Neural crest cell (in vitro differentiated cells): ENCODE results near the gene MSANTD3. TPM values are rescaled to one million over a fixed set of nuclear protein-coding genes. Genes with fewer than 3 reads are reported as not detected.

ENCODE experiments used
- DNase-seq: peaks from one replicate; pipeline ENCODE4 v3.0.0; 2021; ENCODE audit warnings: low read depth, mixed read lengths, low spot score
- H3K27ac Mint-ChIP-seq: one replicate; pipeline ENCODE4 v1.8.0; 2021; ENCODE audit warnings: mild to moderate bottlenecking, mixed read lengths; ENCODE audit not compliant: unreplicated experiment
- H3K27me3 Mint-ChIP-seq: 2 replicates; pipeline ENCODE4 v1.8.0; 2021; ENCODE audit warnings: low read depth, mild to moderate bottlenecking, mixed read lengths
- H3K36me3 Mint-ChIP-seq: 2 replicates; pipeline ENCODE4 v1.8.0; 2021; ENCODE audit warnings: low read depth, mild to moderate bottlenecking, mixed read lengths
- H3K4me1 Mint-ChIP-seq: 2 replicates; pipeline ENCODE4 v1.8.0; 2021; ENCODE audit warnings: mixed read lengths
- H3K4me3 Mint-ChIP-seq: one replicate; pipeline ENCODE4 v1.8.0; 2021; ENCODE audit warnings: mild to moderate bottlenecking, mixed read lengths
- H3K9me3 Mint-ChIP-seq: 2 replicates; pipeline ENCODE4 v1.8.0; 2021; ENCODE audit warnings: mixed read lengths
- total RNA-seq: library from RNA; stranded (reverse); gene quantifications from 2 replicates; pipeline ENCODE4 v1.2.1, GENCODE V29; 2021
- TF ChIP-seq, protein P1 (sequence below): fragments of 200-600 bp; sonication (generic); conservative IDR thresholded peaks from 2 replicates; pipeline ENCODE4 v1.5.0; 2021; ENCODE audit warnings: antibody characterized with exemption, mild to moderate bottlenecking

Gene MSANTD3
- total RNA-seq, 1 donor from 2014 or later, result 50.1 TPM

DNA sequence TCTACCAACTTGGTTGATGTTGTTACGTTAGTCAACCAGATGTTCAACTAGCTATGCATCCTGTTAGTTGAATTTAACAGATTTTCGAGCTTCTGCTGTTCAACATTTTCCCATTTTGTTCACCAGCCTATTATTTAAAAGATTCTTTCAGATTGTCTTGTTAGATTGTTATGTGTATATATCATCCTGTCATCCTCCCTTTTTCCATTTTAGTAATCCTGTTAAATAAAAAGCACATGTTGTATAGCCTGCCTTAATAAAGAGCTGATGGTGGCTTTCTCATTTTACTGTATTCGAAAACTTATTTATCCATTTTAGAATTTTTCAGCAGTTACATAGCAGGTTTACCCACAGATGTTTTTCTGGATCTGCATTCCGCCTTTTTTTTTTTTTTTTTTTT lies 50.3 kb downstream of the MSANTD3 start:
- peaks cover 24% of the 10 kb centered on the region for H3K36me3 Mint-ChIP-seq
- H3K27me3 Mint-ChIP-seq, result no peaks in the 10 kb centered on the region
- no peak for DNase-seq
- H3K9me3 Mint-ChIP-seq, result peaks cover 6% of the 10 kb centered on the region
- peaks cover 46% of the 10 kb centered on the region for H3K4me1 Mint-ChIP-seq
- TF ChIP-seq, protein P1, sequence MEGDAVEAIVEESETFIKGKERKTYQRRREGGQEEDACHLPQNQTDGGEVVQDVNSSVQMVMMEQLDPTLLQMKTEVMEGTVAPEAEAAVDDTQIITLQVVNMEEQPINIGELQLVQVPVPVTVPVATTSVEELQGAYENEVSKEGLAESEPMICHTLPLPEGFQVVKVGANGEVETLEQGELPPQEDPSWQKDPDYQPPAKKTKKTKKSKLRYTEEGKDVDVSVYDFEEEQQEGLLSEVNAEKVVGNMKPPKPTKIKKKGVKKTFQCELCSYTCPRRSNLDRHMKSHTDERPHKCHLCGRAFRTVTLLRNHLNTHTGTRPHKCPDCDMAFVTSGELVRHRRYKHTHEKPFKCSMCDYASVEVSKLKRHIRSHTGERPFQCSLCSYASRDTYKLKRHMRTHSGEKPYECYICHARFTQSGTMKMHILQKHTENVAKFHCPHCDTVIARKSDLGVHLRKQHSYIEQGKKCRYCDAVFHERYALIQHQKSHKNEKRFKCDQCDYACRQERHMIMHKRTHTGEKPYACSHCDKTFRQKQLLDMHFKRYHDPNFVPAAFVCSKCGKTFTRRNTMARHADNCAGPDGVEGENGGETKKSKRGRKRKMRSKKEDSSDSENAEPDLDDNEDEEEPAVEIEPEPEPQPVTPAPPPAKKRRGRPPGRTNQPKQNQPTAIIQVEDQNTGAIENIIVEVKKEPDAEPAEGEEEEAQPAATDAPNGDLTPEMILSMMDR, result no peak
- peak overlapping the region; percentile 78 for H3K4me3 Mint-ChIP-seq
- no peak overlapping the region for H3K27ac Mint-ChIP-seq

DNA sequence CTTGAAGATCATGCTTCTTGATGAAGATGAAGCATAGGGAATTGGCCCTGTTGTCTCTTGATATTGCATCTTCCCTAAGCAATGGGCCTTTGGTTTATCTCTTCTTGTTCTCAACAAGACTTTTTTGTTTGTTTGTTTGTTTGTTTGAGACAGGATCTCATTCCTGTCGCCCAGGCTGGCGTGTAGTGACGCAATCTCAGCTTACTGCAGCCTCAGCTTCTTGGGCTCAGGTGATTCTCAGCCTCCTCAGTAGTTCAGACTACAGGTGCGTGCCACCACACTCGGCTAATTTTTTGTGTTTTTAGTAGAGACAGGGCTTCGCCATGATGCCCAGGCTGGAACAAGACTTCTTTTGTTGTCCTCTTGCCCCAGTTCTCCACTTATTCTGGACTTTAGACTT lies 51.2 kb downstream of the MSANTD3 start:
- Mint-ChIP-seq H3K36me3 (peaks cover 28% of the 10 kb centered on the region), H3K4me3 (peak overlapping the region; percentile 50), H3K4me1 (peaks cover 48% of the 10 kb centered on the region), H3K27me3 (no peaks in the 10 kb centered on the region), H3K9me3 (peaks cover 6% of the 10 kb centered on the region), H3K27ac (no peak overlapping the region)
- no peak for DNase-seq
- TF ChIP-seq, protein P1, result no peak

DNA sequence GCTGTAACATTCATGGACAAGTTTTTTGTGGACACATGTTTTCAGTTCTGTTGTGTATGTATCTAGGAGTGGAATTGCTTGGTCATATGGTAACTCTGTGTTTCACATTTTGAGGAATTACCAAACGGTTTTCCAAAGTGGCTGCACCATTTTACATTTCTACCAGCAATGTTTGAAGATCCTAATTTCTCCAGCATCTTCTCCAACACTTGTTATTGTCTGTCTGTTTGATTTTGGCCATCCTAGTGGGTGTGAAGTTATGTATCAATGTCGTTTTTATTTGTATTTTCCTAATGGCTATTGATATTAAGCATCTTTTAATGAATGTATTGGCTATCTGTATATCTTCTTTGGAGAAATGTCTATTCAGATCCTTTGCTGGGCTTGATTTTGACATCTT lies 52.9 kb downstream of the MSANTD3 start:
- Mint-ChIP-seq H3K4me3 (no peak overlapping the region), H3K36me3 (peaks cover 29% of the 10 kb centered on the region), H3K9me3 (peaks cover 6% of the 10 kb centered on the region), H3K27me3 (no peaks in the 10 kb centered on the region), H3K4me1 (peaks cover 40% of the 10 kb centered on the region), H3K27ac (no peak overlapping the region)
- TF ChIP-seq, protein P1, result no peak
- DNase-seq, result no peak

DNA sequence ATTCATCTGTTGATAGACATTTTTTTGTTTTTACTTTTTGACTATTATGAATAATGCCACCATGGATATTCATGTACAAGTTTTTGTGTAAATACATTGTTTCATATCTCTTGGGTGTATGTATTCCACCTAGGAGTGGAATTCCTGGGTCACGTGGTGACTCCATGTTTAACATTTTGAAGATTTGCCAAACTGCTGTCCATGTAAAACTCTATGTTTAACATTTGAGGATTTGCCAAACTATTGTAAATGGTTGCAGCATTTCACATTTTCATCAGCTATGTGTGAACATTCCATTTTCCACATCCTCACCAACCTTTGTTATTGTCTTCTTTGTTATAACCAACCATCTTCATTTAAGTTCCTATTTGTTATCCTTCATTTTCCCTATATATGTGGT lies 58.3 kb downstream of the MSANTD3 start:
- no peaks in the 10 kb centered on the region for H3K27me3 Mint-ChIP-seq
- TF ChIP-seq, protein P1, result no peak
- H3K27ac Mint-ChIP-seq, result no peak overlapping the region
- DNase-seq, result no peak
- no peaks in the 10 kb centered on the region for H3K9me3 Mint-ChIP-seq
- H3K36me3 Mint-ChIP-seq, result peaks cover 18% of the 10 kb centered on the region
- no peak overlapping the region for H3K4me3 Mint-ChIP-seq
- H3K4me1 Mint-ChIP-seq, result peaks cover 27% of the 10 kb centered on the region

DNA sequence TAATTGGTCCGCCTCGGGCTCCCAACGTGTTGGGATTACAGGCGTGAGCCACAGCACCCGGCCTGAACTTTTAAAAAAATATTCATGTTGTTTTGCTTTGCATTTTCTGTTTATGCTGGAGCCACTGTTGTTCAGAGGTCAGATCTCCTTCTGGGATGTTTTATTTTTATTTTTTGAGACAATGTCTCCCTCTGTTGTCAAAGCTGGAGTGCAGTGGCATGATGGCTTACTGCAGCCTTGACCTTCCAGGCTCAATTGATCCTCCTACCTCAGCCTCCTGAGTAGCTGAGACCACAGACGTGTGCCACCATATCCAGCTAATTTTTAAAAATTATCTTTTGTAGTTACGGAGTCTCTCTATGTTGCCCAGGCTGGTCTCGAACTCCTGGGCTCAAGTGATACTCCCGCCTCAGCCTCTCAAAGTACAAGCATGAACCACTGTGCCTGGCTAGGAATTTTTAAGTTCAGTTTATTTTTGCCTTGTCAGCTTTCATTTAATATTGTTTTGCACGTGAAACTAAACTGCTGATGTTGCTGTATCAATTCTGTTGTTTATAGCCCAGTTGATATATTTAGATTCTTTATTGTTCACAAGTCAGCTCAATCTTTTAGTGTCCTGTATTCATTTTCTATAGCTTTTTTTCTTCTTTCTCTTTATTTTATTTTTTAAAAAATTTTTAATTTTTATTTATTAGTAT lies 59.7 kb downstream of the MSANTD3 start:
- Mint-ChIP-seq H3K27me3 (no peaks in the 10 kb centered on the region), H3K36me3 (peaks cover 9% of the 10 kb centered on the region), H3K4me1 (peaks cover 27% of the 10 kb centered on the region), H3K9me3 (no peaks in the 10 kb centered on the region), H3K4me3 (no peak overlapping the region), H3K27ac (no peak overlapping the region)
- TF ChIP-seq, protein P1, result no peak
- DNase-seq, result no peak
